Skin of body (tissue), 2 donors: Measurements from ENCODE around the gene CTU1. TPM values are rescaled to one million over a fixed set of nuclear protein-coding genes. Genes with fewer than 3 reads are reported as not detected.

Source experiments
- DNase-seq: peaks from one replicate; lab custom pipeline; 2025; lab: John Stamatoyannopoulos, UW
- total RNA-seq: library from RNA; depleted of rRNA; stranded (reverse); fragments of >200 nt; gene quantifications from one replicate; pipeline ENCODE4 v1.2.3, GENCODE V29; 2014

The CTU1 gene
- total RNA-seq, 1 donor from 2014 or later = 2.4 TPM

- no peak for DNase-seq
Measured at GRCh38 chr19:51103926-51104341, 4.3 kb downstream of the CTU1 start.

- DNase-seq = no peak
Measured at GRCh38 chr19:51102991-51103390, 5.2 kb downstream of the CTU1 start.

- no peak for DNase-seq
Measured at GRCh38 chr19:51101171-51101865, 6.9 kb downstream of the CTU1 start.

GRCh38 chr19:51100601-51101000 lies 7.6 kb downstream of the CTU1 start:
- DNase-seq = no peak

GRCh38 chr19:51099047-51099382 lies 9.2 kb downstream of the CTU1 start:
- DNase-seq = no peak

GRCh38 chr19:51098365-51099046 lies 9.7 kb downstream of the CTU1 start:
- DNase-seq = peak; percentile 51

GRCh38 chr19:51097796-51098195 lies 10.4 kb downstream of the CTU1 start:
- DNase-seq = no peak

- no peak for DNase-seq
Measured at GRCh38 chr19:51097166-51097738, 11.0 kb downstream of the CTU1 start.

GRCh38 chr19:51096473-51097165 lies 11.6 kb downstream of the CTU1 start:
- DNase-seq = no peak

- DNase-seq = no peak
Measured at GRCh38 chr19:51094696-51095279, 13.4 kb downstream of the CTU1 start.

GRCh38 chr19:51093510-51094345 lies 14.5 kb downstream of the CTU1 start:
- no peak for DNase-seq

- DNase-seq = no peak
Measured at GRCh38 chr19:51093101-51093500, 15.1 kb downstream of the CTU1 start.

- no peak for DNase-seq
Measured at GRCh38 chr19:51091895-51092873, 16.0 kb downstream of the CTU1 start.

- no peak for DNase-seq
Measured at GRCh38 chr19:51091126-51091525, 17.1 kb downstream of the CTU1 start.

- no peak for DNase-seq
Measured at GRCh38 chr19:51090471-51090870, 17.7 kb downstream of the CTU1 start.

- no peak for DNase-seq
Measured at GRCh38 chr19:51089786-51090185, 18.4 kb downstream of the CTU1 start.

GRCh38 chr19:51086153-51086850 lies 21.9 kb downstream of the CTU1 start:
- DNase-seq = no peak

GRCh38 chr19:51084505-51084904 lies 23.7 kb downstream of the CTU1 start:
- no peak for DNase-seq

- no peak for DNase-seq
Measured at GRCh38 chr19:51083783-51084182, 24.4 kb downstream of the CTU1 start.
